HUES48 (cell line): ENCODE results near the gene CALR3.

Source experiments
- H3K27ac ChIP-seq: one replicate; pipeline ENCODE4 v1.7.0; 2013; ENCODE audit warnings: low read depth, low read length, inconsistent platforms
- H3K27me3 ChIP-seq: 2 replicates; pipeline ENCODE4 v1.6.1; 2013; ENCODE audit warnings: mild to moderate bottlenecking, low read length; ENCODE audit not compliant: control insufficient read depth, insufficient read depth
- H3K36me3 ChIP-seq: 2 replicates; pipeline ENCODE4 v1.6.1; 2013; ENCODE audit warnings: low read length; ENCODE audit not compliant: control insufficient read depth, insufficient read depth
- H3K4me1 ChIP-seq: 2 replicates; pipeline ENCODE4 v1.6.1; 2013; ENCODE audit warnings: mild to moderate bottlenecking, low read length; ENCODE audit not compliant: control insufficient read depth, insufficient read depth
- H3K4me3 ChIP-seq: 2 replicates; pipeline ENCODE4 v1.5.1; 2013; ENCODE audit warnings: mild to moderate bottlenecking, low read depth, low read length
- H3K9ac ChIP-seq: 2 replicates; pipeline ENCODE4 v1.6.1; 2013; ENCODE audit warnings: mild to moderate bottlenecking, low read depth, low read length, moderate library complexity
- H3K9me3 ChIP-seq: 2 replicates; pipeline ENCODE4 v1.6.1; 2013; ENCODE audit warnings: low read length; ENCODE audit not compliant: control insufficient read depth, insufficient read depth

Gene CALR3

GRCh38 chr19:16535381-16535780, 39.4 kb upstream of the CALR3 start:
- Histone ChIP-seq H3K4me3 (no peak overlapping the region), H3K4me1 (no peaks in the 10 kb centered on the region), H3K9me3 (no peaks in the 10 kb centered on the region), H3K27ac (no peak overlapping the region), H3K9ac (no peak overlapping the region), H3K27me3 (no peaks in the 10 kb centered on the region), H3K36me3 (peaks cover 83% of the 10 kb centered on the region)

GRCh38 chr19:16532440-16533234, 36.7 kb upstream of the CALR3 start:
- Histone ChIP-seq H3K9me3 (no peaks in the 10 kb centered on the region), H3K36me3 (peaks cover 96% of the 10 kb centered on the region), H3K27ac (no peak overlapping the region), H3K27me3 (no peaks in the 10 kb centered on the region), H3K9ac (no peak overlapping the region), H3K4me3 (no peak overlapping the region), H3K4me1 (no peaks in the 10 kb centered on the region)

GRCh38 chr19:16531380-16531669, 35.4 kb upstream of the CALR3 start:
- Histone ChIP-seq H3K4me1 (no peaks in the 10 kb centered on the region), H3K36me3 (peaks cover 99% of the 10 kb centered on the region), H3K9me3 (no peaks in the 10 kb centered on the region), H3K27ac (no peak overlapping the region), H3K4me3 (no peak overlapping the region), H3K9ac (no peak overlapping the region), H3K27me3 (no peaks in the 10 kb centered on the region)

- Histone ChIP-seq H3K36me3 (peaks cover 99% of the 10 kb centered on the region), H3K4me1 (no peaks in the 10 kb centered on the region)
Measured at GRCh38 chr19:16530540-16531379, 34.8 kb upstream of the CALR3 start.

GRCh38 chr19:16529466-16530144, 33.6 kb upstream of the CALR3 start:
- H3K9ac ChIP-seq, result no peak overlapping the region
- no peaks in the 10 kb centered on the region for H3K9me3 ChIP-seq
- H3K27ac ChIP-seq, result no peak overlapping the region
- H3K36me3 ChIP-seq, result peaks cover 99% of the 10 kb centered on the region
- H3K27me3 ChIP-seq, result no peaks in the 10 kb centered on the region
- no peak overlapping the region for H3K4me3 ChIP-seq
- no peaks in the 10 kb centered on the region for H3K4me1 ChIP-seq

More at GRCh38 chr19:16530540-16531379, 34.8 kb upstream of the CALR3 start:
- no peak overlapping the region for H3K4me3 ChIP-seq
- no peak overlapping the region for H3K27ac ChIP-seq
- no peak overlapping the region for H3K9ac ChIP-seq
- H3K27me3 ChIP-seq, result no peaks in the 10 kb centered on the region
- no peaks in the 10 kb centered on the region for H3K9me3 ChIP-seq

GRCh38 chr19:16527971-16528521, 32.1 kb upstream of the CALR3 start:
- no peak overlapping the region for H3K9ac ChIP-seq
- H3K4me3 ChIP-seq, result no peak overlapping the region
- no peaks in the 10 kb centered on the region for H3K9me3 ChIP-seq
- no peaks in the 10 kb centered on the region for H3K27me3 ChIP-seq
- no peak overlapping the region for H3K27ac ChIP-seq
- H3K4me1 ChIP-seq, result no peaks in the 10 kb centered on the region
- peaks cover 99% of the 10 kb centered on the region for H3K36me3 ChIP-seq

GRCh38 chr19:16527334-16527935, 31.5 kb upstream of the CALR3 start:
- no peak overlapping the region for H3K4me3 ChIP-seq
- no peak overlapping the region for H3K9ac ChIP-seq
- H3K9me3 ChIP-seq, result no peaks in the 10 kb centered on the region
- H3K27me3 ChIP-seq, result no peaks in the 10 kb centered on the region
- peaks cover 99% of the 10 kb centered on the region for H3K36me3 ChIP-seq
- H3K27ac ChIP-seq, result no peak overlapping the region
- no peaks in the 10 kb centered on the region for H3K4me1 ChIP-seq

GRCh38 chr19:16525751-16526481, 29.9 kb upstream of the CALR3 start:
- H3K36me3 ChIP-seq, result peaks cover 97% of the 10 kb centered on the region
- no peak overlapping the region for H3K27ac ChIP-seq
- H3K9me3 ChIP-seq, result no peaks in the 10 kb centered on the region
- H3K4me1 ChIP-seq, result no peaks in the 10 kb centered on the region
- H3K27me3 ChIP-seq, result no peaks in the 10 kb centered on the region
- H3K9ac ChIP-seq, result no peak overlapping the region
- no peak overlapping the region for H3K4me3 ChIP-seq

- no peaks in the 10 kb centered on the region for H3K9me3 ChIP-seq
- H3K9ac ChIP-seq, result no peak overlapping the region
- H3K36me3 ChIP-seq, result peaks cover 97% of the 10 kb centered on the region
- H3K4me1 ChIP-seq, result no peaks in the 10 kb centered on the region
- H3K27me3 ChIP-seq, result no peaks in the 10 kb centered on the region
- H3K27ac ChIP-seq, result no peak overlapping the region
- H3K4me3 ChIP-seq, result no peak overlapping the region
Measured at GRCh38 chr19:16524991-16525734, 29.2 kb upstream of the CALR3 start.
